GM13976 (cell line): ENCODE results near the gene MED17.

Source experiments
- DNase-seq: peaks from one replicate; pipeline ENCODE4 v3.0.0; 2012; ENCODE audit warnings: low spot score
- CTCF ChIP-seq: IDR thresholded peaks from 2 replicates; pipeline ENCODE4 v1.5.1; 2012; ENCODE audit warnings: borderline replicate concordance, mild to moderate bottlenecking; ENCODE audit not compliant: insufficient read depth; ENCODE audit errors: extremely low read depth, missing control alignments, control extremely low read depth
- in situ Hi-C: fragments of 300-500 bp; cut with MboI; formaldehyde crosslinking; loops from one replicate; pipeline ENCODE4 v1.12.0; 2022; ENCODE audit warnings: low sequenced_read_pairs, mixed read lengths, inconsistent platforms; ENCODE audit not compliant: unreplicated experiment

Gene MED17

GRCh38 chr11:93784145-93784934, at the start of gene MED17:
Gene MED17 (plus strand): TSS chr11:93784282. CDS start chr11:93784514, 232 bp downstream.
- in situ Hi-C loops: no loop called here
- TF ChIP-seq CTCF: peak; percentile 21
- peak; percentile 93 for DNase-seq

GRCh38 chr11:93734427-93735222, 49.5 kb upstream of the MED17 start:
- TF ChIP-seq CTCF: no peak
- in situ Hi-C loops: no loop called here
- no peak for DNase-seq

GRCh38 chr11:93735627-93736026, 48.5 kb upstream of the MED17 start:
- no peak for DNase-seq
- no peak for TF ChIP-seq CTCF
- in situ Hi-C loops: no loop called here

- DNase-seq: no peak
- in situ Hi-C loops: no loop called here
- no peak for TF ChIP-seq CTCF
Observed at GRCh38 chr11:93736129-93736528, 48.0 kb upstream of the MED17 start.

GRCh38 chr11:93737904-93738612, 46.0 kb upstream of the MED17 start:
- DNase-seq: no peak
- TF ChIP-seq CTCF: no peak
- in situ Hi-C loops: no loop called here

- in situ Hi-C loops: no loop called here
- no peak for DNase-seq
- TF ChIP-seq CTCF: no peak
Observed at GRCh38 chr11:93738647-93739081, 45.4 kb upstream of the MED17 start.
